GM23338 (cell line): ENCODE results near the gene DAGLA. TPM values are rescaled to one million over a fixed set of nuclear protein-coding genes. Genes with fewer than 3 reads are reported as not detected.

ENCODE experiments used
- ATAC-seq: fragments of 200-7000 bp; cut with Tn5 transposase; 3 replicates; pipeline ENCODE4 v1.9.1; 2020
- DNase-seq: peaks from one replicate; pipeline ENCODE4 v3.0.0-alpha.2; 2015; ENCODE audit warnings: low spot score
- H2AFZ ChIP-seq: fragments of 200-600 bp; sonication (generic); 2 replicates; pipeline ENCODE4 v1.8.0; 2016; ENCODE audit warnings: antibody characterized with exemption, mild to moderate bottlenecking, moderate library complexity
- H3F3A ChIP-seq: fragments of 200-600 bp; sonication (generic); replicated peaks from 2 replicates; pipeline ENCODE4 v1.8.0; 2017; ENCODE audit warnings: antibody characterized with exemption, mixed run types, low read depth
- H3K27ac ChIP-seq: fragments of 200-600 bp; sonication (generic); 2 replicates; pipeline ENCODE4 v1.6.1; 2016; ENCODE audit warnings: low read depth
- H3K27me3 ChIP-seq: fragments of 200-600 bp; sonication (generic); 2 replicates; pipeline ENCODE4 v1.8.0; 2016; ENCODE audit warnings: mild to moderate bottlenecking, mixed run types, moderate library complexity; ENCODE audit not compliant: insufficient read depth
- H3K36me3 ChIP-seq: fragments of 200-600 bp; sonication (generic); 2 replicates; pipeline ENCODE4 v1.8.0; 2016; ENCODE audit warnings: mild to moderate bottlenecking; ENCODE audit not compliant: insufficient read depth
- H3K4me1 ChIP-seq: fragments of 200-600 bp; sonication (generic); 2 replicates; pipeline ENCODE4 v1.8.0; 2016; ENCODE audit warnings: mild to moderate bottlenecking, moderate library complexity; ENCODE audit not compliant: insufficient read depth
- H3K4me2 ChIP-seq: fragments of 200-600 bp; sonication (generic); 2 replicates; pipeline ENCODE4 v1.7.1; 2017; ENCODE audit warnings: mixed run types
- H3K4me3 ChIP-seq: fragments of 200-600 bp; sonication (generic); 2 replicates; pipeline ENCODE4 v1.6.1; 2016; ENCODE audit warnings: mixed run types
- H3K79me2 ChIP-seq: fragments of 200-600 bp; sonication (generic); replicated peaks from 2 replicates; pipeline ENCODE4 v1.8.0; 2017; ENCODE audit warnings: mild to moderate bottlenecking; ENCODE audit not compliant: insufficient read depth
- H3K9me2 ChIP-seq: fragments of 200-600 bp; sonication (generic); 2 replicates; pipeline ENCODE4 v1.8.0; 2017; ENCODE audit not compliant: insufficient read depth
- H4K20me1 ChIP-seq: fragments of 200-600 bp; sonication (generic); replicated peaks from 2 replicates; pipeline ENCODE4 v1.8.0; 2017; ENCODE audit warnings: mild to moderate bottlenecking; ENCODE audit not compliant: insufficient read depth
- H3K27ac Mint-ChIP-seq: 2 replicates; pipeline ENCODE4 v1.8.0; 2020; ENCODE audit warnings: inconsistent platforms, mild to moderate bottlenecking, moderate library complexity, mixed read lengths
- H3K27me3 Mint-ChIP-seq: 3 replicates; pipeline ENCODE4 v1.8.0; 2022; ENCODE audit warnings: low read depth, mild to moderate bottlenecking, moderate library complexity, mixed read lengths, inconsistent platforms; ENCODE audit not compliant: insufficient read depth, poor library complexity
- H3K36me3 Mint-ChIP-seq: 3 replicates; pipeline ENCODE4 v1.8.0; 2021; ENCODE audit warnings: low read depth, mild to moderate bottlenecking, inconsistent platforms, moderate library complexity, mixed read lengths
- H3K4me1 Mint-ChIP-seq: 3 replicates; pipeline ENCODE4 v1.8.0; 2020; ENCODE audit warnings: mild to moderate bottlenecking, inconsistent platforms, mixed read lengths
- H3K4me3 Mint-ChIP-seq: 3 replicates; pipeline ENCODE4 v1.8.0; 2021; ENCODE audit warnings: moderate library complexity, mild to moderate bottlenecking, inconsistent platforms, mixed read lengths
- H3K9me3 Mint-ChIP-seq: 3 replicates; pipeline ENCODE4 v1.8.0; 2020; ENCODE audit warnings: moderate library complexity, mild to moderate bottlenecking, inconsistent platforms, mixed read lengths
- CREB1 ChIP-seq: fragments of 250-450 bp; sonication (Bioruptor Pico); IDR thresholded peaks from 2 replicates; pipeline ENCODE4 v1.5.0; 2020; ENCODE audit warnings: low read depth, mild to moderate bottlenecking, moderate library complexity
- EZH2 ChIP-seq: fragments of 200-600 bp; sonication (generic); IDR thresholded peaks from one replicate; pipeline ENCODE4 v1.8.0; 2017; ENCODE audit warnings: antibody characterized with exemption, mild to moderate bottlenecking, low read depth; ENCODE audit not compliant: unreplicated experiment
- NANOG ChIP-seq: IDR thresholded peaks from 2 replicates; pipeline ENCODE4 v1.6.1; 2016; ENCODE audit warnings: antibody characterized with exemption, borderline replicate concordance
- ZNF331 ChIP-seq: fragments of 250-450 bp; sonication (Bioruptor Pico); IDR thresholded peaks from 2 replicates; pipeline ENCODE4 v1.5.0; 2020; ENCODE audit warnings: low read depth, mild to moderate bottlenecking, moderate library complexity
- polyA plus RNA-seq: library from polyadenylated mRNA; unstranded; fragments of >200 nt; fragmentation: Nextera tagmentation; extraction: Ambion mirVana; gene quantifications from 2 replicates; pipeline ENCODE4 v1.2.1, GENCODE V29; 2016
- total RNA-seq: library from RNA; depleted of rRNA; stranded (reverse); fragments of >200 nt; shearing (Covaris generic); gene quantifications from 2 replicates; pipeline ENCODE4 v1.2.3, GENCODE V29; 2014
- TF ChIP-seq, protein P1 (sequence below), 2 experiments: fragments of 200-600 bp in 1 of 2; sonication (generic) in 1 of 2; conservative IDR thresholded peaks; 2 replicates each; pipeline versions ENCODE4 v1.5.1 to v1.6.1; 2016 to 2017; ENCODE audit warnings: antibody characterized with exemption in 2 of 2, low read depth in 2 of 2, mild to moderate bottlenecking in 2 of 2, moderate library complexity in 1 of 2
- TF ChIP-seq, protein P2 (sequence below): IDR thresholded peaks from one replicate; pipeline ENCODE4 v1.6.1; 2018; ENCODE audit warnings: antibody characterized with exemption; ENCODE audit not compliant: unreplicated experiment
- TF ChIP-seq, protein P3 (sequence below): IDR thresholded peaks from 2 replicates; pipeline ENCODE4 v1.6.1; 2016; ENCODE audit warnings: antibody characterized with exemption

Gene DAGLA
- total and polyA plus RNA-seq, 2 experiments from 2014 or later = 0.55 to 2.5 TPM

DNA sequence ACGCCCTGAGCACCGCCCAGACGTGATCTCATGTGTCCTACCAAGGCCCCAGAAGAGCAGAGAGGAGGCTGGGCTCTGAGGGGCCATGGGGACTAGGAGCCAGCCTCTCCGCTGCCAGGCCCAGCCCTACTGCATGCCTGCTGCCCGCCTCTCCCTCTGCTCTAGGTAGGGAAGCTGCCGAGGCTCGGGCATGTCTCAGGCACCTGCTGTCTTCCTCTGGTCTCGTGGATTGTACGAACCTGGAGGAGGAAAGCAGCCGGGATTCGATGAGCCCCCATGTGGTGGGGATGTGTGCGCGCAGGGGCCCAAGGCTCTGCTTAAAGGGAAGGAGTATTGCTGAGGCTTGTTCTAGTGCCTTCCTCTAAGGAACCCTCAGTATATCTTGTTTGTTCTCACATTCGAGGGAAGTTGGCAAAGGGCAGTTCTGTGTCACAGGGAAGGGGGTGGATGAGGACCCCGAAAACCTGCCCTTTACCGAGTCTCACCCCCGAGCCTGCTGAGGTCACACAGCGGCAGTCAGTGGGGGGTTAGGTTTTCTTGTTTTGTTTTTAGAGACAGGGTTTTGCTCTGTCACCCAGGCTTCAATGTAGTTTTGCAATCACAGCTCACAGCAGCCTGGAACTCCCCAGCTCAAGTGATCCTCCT is 21.2 kb downstream of the DAGLA start:
- peaks cover 28% of the 10 kb centered on the region for H3K4me1 Mint-ChIP-seq
- peaks cover 9% of the 10 kb centered on the region for H3K27me3 Mint-ChIP-seq
- H4K20me1 ChIP-seq = no peaks in the 10 kb centered on the region
- ATAC-seq (peak; percentile 90), DNase-seq (peak; percentile 91)
- peak overlapping the region; percentile 44; the same call in 1 of the 2 replicates for H3K27ac Mint-ChIP-seq
- TF ChIP-seq, protein P1, sequence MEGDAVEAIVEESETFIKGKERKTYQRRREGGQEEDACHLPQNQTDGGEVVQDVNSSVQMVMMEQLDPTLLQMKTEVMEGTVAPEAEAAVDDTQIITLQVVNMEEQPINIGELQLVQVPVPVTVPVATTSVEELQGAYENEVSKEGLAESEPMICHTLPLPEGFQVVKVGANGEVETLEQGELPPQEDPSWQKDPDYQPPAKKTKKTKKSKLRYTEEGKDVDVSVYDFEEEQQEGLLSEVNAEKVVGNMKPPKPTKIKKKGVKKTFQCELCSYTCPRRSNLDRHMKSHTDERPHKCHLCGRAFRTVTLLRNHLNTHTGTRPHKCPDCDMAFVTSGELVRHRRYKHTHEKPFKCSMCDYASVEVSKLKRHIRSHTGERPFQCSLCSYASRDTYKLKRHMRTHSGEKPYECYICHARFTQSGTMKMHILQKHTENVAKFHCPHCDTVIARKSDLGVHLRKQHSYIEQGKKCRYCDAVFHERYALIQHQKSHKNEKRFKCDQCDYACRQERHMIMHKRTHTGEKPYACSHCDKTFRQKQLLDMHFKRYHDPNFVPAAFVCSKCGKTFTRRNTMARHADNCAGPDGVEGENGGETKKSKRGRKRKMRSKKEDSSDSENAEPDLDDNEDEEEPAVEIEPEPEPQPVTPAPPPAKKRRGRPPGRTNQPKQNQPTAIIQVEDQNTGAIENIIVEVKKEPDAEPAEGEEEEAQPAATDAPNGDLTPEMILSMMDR (conservative IDR thresholded peaks at IDR 0.05; ENCODE audit: low read depth in 2 of 2) = peak; percentile 60 to 70
- TF ChIP-seq NANOG = no peak
- no peak overlapping the region; the same call in 2 of the 3 replicates for H3K4me3 Mint-ChIP-seq
- no peak overlapping the region for H3K27ac ChIP-seq
- no peaks in the 10 kb centered on the region for H3K27me3 ChIP-seq
- H3K4me3 ChIP-seq = no peak overlapping the region
- no peaks in the 10 kb centered on the region for H3K36me3 Mint-ChIP-seq
- H3K9me3 Mint-ChIP-seq = no peaks in the 10 kb centered on the region
- no peaks in the 10 kb centered on the region; the same call in 1 of the 2 replicates for H3K4me1 ChIP-seq
- H2AFZ ChIP-seq = peak overlapping the region; percentile 97
- H3K36me3 ChIP-seq = no peaks in the 10 kb centered on the region
- H3K4me2 ChIP-seq = no peak overlapping the region
- no peaks in the 10 kb centered on the region for H3F3A ChIP-seq
- H3K9me2 ChIP-seq = no peaks in the 10 kb centered on the region
- no peaks in the 10 kb centered on the region for H3K79me2 ChIP-seq

DNA sequence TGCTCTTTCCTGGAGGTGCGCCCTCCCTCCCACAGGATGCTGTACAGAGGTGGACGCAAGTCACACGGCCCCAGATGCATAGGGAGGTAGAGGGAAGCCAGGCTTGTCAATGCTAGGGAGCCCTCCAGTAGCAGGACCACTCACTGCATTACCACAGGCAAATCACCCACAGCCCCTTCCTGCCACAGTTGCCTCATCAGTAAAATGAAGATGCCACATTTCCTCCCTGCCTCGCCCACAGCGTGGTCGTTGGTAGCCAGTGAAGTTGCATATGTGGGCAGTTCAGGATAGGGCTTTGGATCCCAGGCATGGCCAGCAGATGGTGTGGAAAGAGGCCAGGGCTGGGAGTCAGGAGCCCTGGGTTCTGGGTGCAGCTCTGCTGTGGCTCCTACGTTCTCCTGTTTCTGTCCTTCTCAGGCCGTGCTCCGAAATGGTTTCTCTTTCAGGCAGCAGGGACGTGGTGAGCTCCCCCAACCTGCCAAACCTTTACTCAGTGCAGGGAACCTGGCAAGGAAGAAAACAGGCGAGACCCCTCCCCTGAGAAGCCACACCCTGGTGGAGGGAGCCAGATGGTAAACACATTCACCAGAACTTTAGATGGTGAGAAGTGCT is 22.6 kb downstream of the DAGLA start:
- no peak for ATAC-seq
- Histone ChIP-seq H3K4me1 (no peaks in the 10 kb centered on the region; the same call in 1 of the 2 replicates), H3F3A (no peaks in the 10 kb centered on the region), H3K27ac (no peak overlapping the region), H3K79me2 (no peaks in the 10 kb centered on the region), H3K27me3 (no peaks in the 10 kb centered on the region), H4K20me1 (no peaks in the 10 kb centered on the region), H2AFZ (no peak overlapping the region), H3K4me2 (no peak overlapping the region), H3K9me2 (no peaks in the 10 kb centered on the region), H3K36me3 (no peaks in the 10 kb centered on the region), H3K4me3 (no peak overlapping the region)
- Mint-ChIP-seq H3K4me1 (peaks cover 24% of the 10 kb centered on the region), H3K36me3 (no peaks in the 10 kb centered on the region), H3K27me3 (peaks cover 9% of the 10 kb centered on the region), H3K27ac (no peak overlapping the region), H3K9me3 (no peaks in the 10 kb centered on the region), H3K4me3 (no peak overlapping the region)
- DNase-seq = no peak
- no peak for TF ChIP-seq EZH2
- TF ChIP-seq, protein P1 (conservative IDR thresholded peaks at IDR 0.05; ENCODE audit: low read depth in 2 of 2) = no peak
- no peak for TF ChIP-seq ZNF331
- no peak for TF ChIP-seq CREB1 (CRISPR knock-in tag)
- TF ChIP-seq, protein P2, sequence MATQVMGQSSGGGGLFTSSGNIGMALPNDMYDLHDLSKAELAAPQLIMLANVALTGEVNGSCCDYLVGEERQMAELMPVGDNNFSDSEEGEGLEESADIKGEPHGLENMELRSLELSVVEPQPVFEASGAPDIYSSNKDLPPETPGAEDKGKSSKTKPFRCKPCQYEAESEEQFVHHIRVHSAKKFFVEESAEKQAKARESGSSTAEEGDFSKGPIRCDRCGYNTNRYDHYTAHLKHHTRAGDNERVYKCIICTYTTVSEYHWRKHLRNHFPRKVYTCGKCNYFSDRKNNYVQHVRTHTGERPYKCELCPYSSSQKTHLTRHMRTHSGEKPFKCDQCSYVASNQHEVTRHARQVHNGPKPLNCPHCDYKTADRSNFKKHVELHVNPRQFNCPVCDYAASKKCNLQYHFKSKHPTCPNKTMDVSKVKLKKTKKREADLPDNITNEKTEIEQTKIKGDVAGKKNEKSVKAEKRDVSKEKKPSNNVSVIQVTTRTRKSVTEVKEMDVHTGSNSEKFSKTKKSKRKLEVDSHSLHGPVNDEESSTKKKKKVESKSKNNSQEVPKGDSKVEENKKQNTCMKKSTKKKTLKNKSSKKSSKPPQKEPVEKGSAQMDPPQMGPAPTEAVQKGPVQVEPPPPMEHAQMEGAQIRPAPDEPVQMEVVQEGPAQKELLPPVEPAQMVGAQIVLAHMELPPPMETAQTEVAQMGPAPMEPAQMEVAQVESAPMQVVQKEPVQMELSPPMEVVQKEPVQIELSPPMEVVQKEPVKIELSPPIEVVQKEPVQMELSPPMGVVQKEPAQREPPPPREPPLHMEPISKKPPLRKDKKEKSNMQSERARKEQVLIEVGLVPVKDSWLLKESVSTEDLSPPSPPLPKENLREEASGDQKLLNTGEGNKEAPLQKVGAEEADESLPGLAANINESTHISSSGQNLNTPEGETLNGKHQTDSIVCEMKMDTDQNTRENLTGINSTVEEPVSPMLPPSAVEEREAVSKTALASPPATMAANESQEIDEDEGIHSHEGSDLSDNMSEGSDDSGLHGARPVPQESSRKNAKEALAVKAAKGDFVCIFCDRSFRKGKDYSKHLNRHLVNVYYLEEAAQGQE = no peak
- TF ChIP-seq, protein P3, sequence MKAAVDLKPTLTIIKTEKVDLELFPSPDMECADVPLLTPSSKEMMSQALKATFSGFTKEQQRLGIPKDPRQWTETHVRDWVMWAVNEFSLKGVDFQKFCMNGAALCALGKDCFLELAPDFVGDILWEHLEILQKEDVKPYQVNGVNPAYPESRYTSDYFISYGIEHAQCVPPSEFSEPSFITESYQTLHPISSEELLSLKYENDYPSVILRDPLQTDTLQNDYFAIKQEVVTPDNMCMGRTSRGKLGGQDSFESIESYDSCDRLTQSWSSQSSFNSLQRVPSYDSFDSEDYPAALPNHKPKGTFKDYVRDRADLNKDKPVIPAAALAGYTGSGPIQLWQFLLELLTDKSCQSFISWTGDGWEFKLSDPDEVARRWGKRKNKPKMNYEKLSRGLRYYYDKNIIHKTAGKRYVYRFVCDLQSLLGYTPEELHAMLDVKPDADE = no peak
